H7 (cell line): ENCODE measurements around the gene SNRPB2. TPM values are rescaled to one million over a fixed set of nuclear protein-coding genes. Genes with fewer than 3 reads are reported as not detected.

Source experiments
- DNase-seq: peaks from one replicate; pipeline ENCODE4 v3.0.0; 2012
- H3K27me3 ChIP-seq: 2 replicates; pipeline ENCODE4 v1.6.0; 2011; ENCODE audit warnings: mild to moderate bottlenecking, low read length; ENCODE audit not compliant: control insufficient read depth, insufficient read depth
- H3K36me3 ChIP-seq: replicated peaks from 2 replicates; pipeline ENCODE4 v1.5.1; 2011; ENCODE audit warnings: low read length; ENCODE audit not compliant: control insufficient read depth, insufficient read depth
- H3K4me3 ChIP-seq: 2 replicates; pipeline ENCODE4 v1.5.1; 2011; ENCODE audit warnings: low read depth, mild to moderate bottlenecking, control low read depth, low read length, moderate library complexity; ENCODE audit not compliant: insufficient read depth
- total RNA-seq: library from RNA; depleted of rRNA; stranded (reverse); fragments of >200 nt; shearing (Covaris generic); gene quantifications from 2 replicates; pipeline ENCODE4 v1.2.3, GENCODE V29; 2014

Gene SNRPB2
- total RNA-seq, 1 experiment from 2014 or later: 76.8 TPM

GRCh38 chr20:16749573-16749972 is 19.7 kb downstream of the SNRPB2 start:
- Histone ChIP-seq H3K36me3 (no peaks in the 10 kb centered on the region), H3K27me3 (no peaks in the 10 kb centered on the region), H3K4me3 (no peak overlapping the region)
- DNase-seq: peak; percentile 19

- no peaks in the 10 kb centered on the region for H3K27me3 ChIP-seq
- no peak overlapping the region for H3K4me3 ChIP-seq
- DNase-seq: no peak
- H3K36me3 ChIP-seq: no peaks in the 10 kb centered on the region
Observed at GRCh38 chr20:16752082-16752481, 22.3 kb downstream of the SNRPB2 start.

GRCh38 chr20:16752901-16753300 is 23.1 kb downstream of the SNRPB2 start:
- no peak for DNase-seq
- H3K36me3 ChIP-seq: no peaks in the 10 kb centered on the region
- no peaks in the 10 kb centered on the region for H3K27me3 ChIP-seq
- H3K4me3 ChIP-seq: no peak overlapping the region

- Histone ChIP-seq H3K27me3 (no peaks in the 10 kb centered on the region), H3K4me3 (no peak overlapping the region), H3K36me3 (no peaks in the 10 kb centered on the region)
- no peak for DNase-seq
Observed at GRCh38 chr20:16758454-16759180, 28.8 kb downstream of the SNRPB2 start.

GRCh38 chr20:16759181-16759563 is 29.3 kb downstream of the SNRPB2 start:
- no peak for DNase-seq
- Histone ChIP-seq H3K27me3 (no peaks in the 10 kb centered on the region), H3K36me3 (no peaks in the 10 kb centered on the region), H3K4me3 (no peak overlapping the region)

- no peaks in the 10 kb centered on the region for H3K36me3 ChIP-seq
- DNase-seq: no peak
- H3K27me3 ChIP-seq: no peaks in the 10 kb centered on the region
- H3K4me3 ChIP-seq: no peak overlapping the region
Observed at GRCh38 chr20:16760431-16761304, 30.8 kb downstream of the SNRPB2 start.

- no peaks in the 10 kb centered on the region for H3K36me3 ChIP-seq
- no peaks in the 10 kb centered on the region for H3K27me3 ChIP-seq
- H3K4me3 ChIP-seq: no peak overlapping the region
- DNase-seq: peak; percentile 26
Observed at GRCh38 chr20:16761305-16761829, 31.5 kb downstream of the SNRPB2 start.

GRCh38 chr20:16764560-16764959 is 34.7 kb downstream of the SNRPB2 start:
- H3K36me3 ChIP-seq: no peaks in the 10 kb centered on the region
- no peak overlapping the region for H3K4me3 ChIP-seq
- H3K27me3 ChIP-seq: no peaks in the 10 kb centered on the region
- DNase-seq: no peak

GRCh38 chr20:16771213-16771612 is 41.4 kb downstream of the SNRPB2 start:
- Histone ChIP-seq H3K4me3 (no peak overlapping the region), H3K27me3 (no peaks in the 10 kb centered on the region), H3K36me3 (no peaks in the 10 kb centered on the region)
- DNase-seq: no peak

- DNase-seq: no peak
- Histone ChIP-seq H3K36me3 (no peaks in the 10 kb centered on the region), H3K27me3 (no peaks in the 10 kb centered on the region), H3K4me3 (no peak overlapping the region)
Observed at GRCh38 chr20:16775961-16776360, 46.1 kb downstream of the SNRPB2 start.

GRCh38 chr20:16777126-16777525 is 47.3 kb downstream of the SNRPB2 start:
- H3K36me3 ChIP-seq: no peaks in the 10 kb centered on the region
- no peaks in the 10 kb centered on the region for H3K27me3 ChIP-seq
- no peak overlapping the region for H3K4me3 ChIP-seq
- no peak for DNase-seq

GRCh38 chr20:16778159-16778558 is 48.3 kb downstream of the SNRPB2 start:
- DNase-seq: no peak
- Histone ChIP-seq H3K4me3 (no peak overlapping the region), H3K27me3 (no peaks in the 10 kb centered on the region), H3K36me3 (no peaks in the 10 kb centered on the region)

GRCh38 chr20:16781496-16781895 is 51.7 kb downstream of the SNRPB2 start:
- Histone ChIP-seq H3K27me3 (no peaks in the 10 kb centered on the region), H3K4me3 (no peak overlapping the region), H3K36me3 (no peaks in the 10 kb centered on the region)
- DNase-seq: no peak

GRCh38 chr20:16785226-16785625 is 55.4 kb downstream of the SNRPB2 start:
- Histone ChIP-seq H3K27me3 (no peaks in the 10 kb centered on the region), H3K4me3 (no peak overlapping the region), H3K36me3 (no peaks in the 10 kb centered on the region)
- no peak for DNase-seq
